Erythroblast (primary cell): ENCODE data around the gene KPNB1.

Experiments
- GATA1 ChIP-seq: IDR thresholded peaks from 2 replicates; pipeline ENCODE4 v1.6.1; 2011; ENCODE audit warnings: low read depth, mild to moderate bottlenecking, control low read depth, low read length, moderate library complexity
- POLR2A ChIP-seq: IDR thresholded peaks from 2 replicates; pipeline ENCODE4 v1.6.1; 2011; ENCODE audit warnings: mild to moderate bottlenecking, low read length

DNA sequence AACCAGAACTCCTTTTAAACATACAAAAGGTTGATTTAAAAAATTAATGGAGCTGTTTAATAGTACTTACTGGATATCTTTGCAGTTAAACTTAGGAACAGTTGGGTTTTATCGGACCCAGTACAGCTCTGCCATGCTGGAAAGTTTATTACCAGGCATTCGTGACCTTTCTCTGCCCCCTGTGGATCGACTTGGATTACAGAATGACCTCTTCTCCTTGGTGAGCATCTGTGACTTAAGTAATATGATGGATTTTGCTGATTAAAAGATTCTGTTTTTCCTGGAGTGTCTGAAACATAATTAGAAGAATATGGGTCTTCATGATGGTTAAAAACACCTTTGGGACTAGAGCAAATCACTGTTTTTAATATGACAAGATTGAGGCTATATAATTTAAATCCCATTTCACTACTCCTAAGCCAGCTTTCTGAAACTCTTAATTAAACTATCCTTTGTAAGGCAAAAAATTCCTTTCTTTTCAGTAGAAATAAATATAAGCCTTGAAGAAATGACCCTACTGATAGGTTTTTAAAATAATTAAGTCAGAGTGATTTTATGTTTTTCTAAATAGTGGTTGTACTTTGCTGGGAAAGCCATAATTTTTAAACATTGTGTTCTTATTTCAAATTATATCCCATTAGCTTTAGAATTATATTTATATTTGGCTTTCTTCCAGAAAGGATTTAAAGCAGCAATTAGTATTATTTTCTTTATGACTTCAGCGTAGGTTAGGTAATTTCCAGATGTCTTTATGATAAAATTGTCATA, 45.7 kb upstream of the KPNB1 start:
- TF ChIP-seq POLR2A = no peak
- no peak for TF ChIP-seq GATA1
